GM19099 (cell line): ENCODE results near the gene MTFMT.

ENCODE experiments used
- POLR2A ChIP-seq: IDR thresholded peaks from 3 replicates; pipeline ENCODE4 v1.6.1; 2011; ENCODE audit warnings: low read depth; ENCODE audit not compliant: insufficient read length; ENCODE audit errors: extremely low read depth

Gene MTFMT

DNA sequence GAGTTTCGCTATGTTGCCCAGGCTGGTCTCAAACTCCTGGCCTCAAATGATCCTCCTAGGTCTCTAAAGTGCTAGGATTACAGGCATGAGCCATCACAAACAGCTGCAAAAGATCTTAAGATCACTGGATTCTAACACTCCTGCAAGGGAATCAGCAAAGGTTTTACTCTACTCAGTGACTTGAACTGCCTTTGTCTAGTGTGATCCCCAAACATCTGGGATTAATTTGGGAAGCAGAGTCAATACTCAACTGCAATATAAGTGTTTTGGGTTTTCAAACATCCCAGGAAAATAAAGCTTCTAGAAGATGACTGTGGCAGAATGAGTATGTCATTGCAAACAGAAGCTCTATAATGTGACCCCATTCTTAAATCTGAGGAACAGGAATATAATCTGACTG is 47.0 kb downstream of the MTFMT start:
- no peak for TF ChIP-seq POLR2A

DNA sequence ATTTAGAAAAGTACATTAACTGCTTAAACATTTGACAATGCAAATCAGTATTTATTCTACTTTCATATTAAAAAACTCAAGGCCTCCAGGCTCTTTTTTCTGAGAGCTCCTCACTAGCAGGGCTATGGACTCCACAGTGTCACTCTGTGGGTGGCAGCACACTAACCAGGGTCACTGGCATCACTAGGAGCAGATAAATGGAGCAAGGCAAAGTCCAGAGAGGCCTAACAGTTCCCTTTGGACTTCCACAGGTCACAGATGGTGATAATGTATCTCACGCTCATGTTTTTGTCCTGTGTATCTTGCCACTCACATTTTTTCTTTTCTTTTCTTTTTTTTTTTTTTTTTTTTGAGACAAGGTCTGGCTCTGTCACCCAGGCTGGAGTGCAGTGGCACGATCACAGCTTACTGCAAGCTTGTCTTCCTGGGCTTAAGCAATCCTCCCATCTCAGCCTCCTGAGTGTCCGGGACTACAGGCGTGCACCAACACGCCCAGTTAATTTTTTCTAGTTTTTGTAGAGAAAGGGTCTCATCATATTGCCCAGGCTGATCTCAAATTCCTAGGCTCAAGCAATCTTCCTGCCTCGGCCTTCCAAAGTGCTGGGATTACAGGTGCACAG is 47.5 kb downstream of the MTFMT start:
- no peak for TF ChIP-seq POLR2A

DNA sequence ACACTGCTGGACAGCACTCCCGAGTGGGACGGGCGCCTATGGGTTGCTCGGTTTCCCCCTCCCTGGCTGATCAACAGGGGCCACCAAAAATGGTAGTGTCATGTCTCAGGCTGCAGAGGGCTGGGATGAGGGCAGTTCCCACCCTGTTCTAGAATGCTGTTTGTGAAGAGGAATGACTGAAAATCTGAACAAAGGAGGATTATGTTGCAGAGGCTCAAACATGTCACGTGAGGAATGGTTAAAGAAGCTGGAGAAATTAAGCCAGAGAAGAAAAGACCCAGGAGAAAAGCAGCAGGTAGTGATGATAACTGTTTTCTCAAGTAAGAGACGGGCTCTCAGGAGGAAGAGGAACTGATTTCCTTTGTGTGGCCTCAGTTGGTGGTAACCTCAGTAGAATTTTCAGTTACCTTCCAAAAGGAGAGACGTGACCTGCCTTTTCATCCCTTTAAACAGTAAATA is 50.2 kb downstream of the MTFMT start:
- no peak for TF ChIP-seq POLR2A

DNA sequence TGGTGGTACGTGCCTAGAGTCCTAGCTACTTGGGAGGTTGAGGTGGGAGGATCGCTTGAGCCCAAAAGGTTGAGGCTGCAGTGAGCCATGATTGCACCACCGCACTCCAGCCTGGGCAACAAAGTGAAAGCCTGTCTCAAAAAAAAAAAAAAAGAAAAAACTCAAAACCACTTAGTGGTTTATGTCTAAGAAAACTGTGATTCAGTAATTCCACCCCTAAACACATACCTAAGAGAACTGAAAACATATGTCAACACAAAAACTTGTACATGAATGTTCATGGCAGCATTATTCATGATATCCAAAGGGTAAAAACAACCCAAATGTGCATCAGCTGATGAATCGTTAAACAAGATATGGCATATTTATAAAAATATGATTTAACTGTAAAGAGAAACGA is 54.0 kb downstream of the MTFMT start:
- no peak for TF ChIP-seq POLR2A

DNA sequence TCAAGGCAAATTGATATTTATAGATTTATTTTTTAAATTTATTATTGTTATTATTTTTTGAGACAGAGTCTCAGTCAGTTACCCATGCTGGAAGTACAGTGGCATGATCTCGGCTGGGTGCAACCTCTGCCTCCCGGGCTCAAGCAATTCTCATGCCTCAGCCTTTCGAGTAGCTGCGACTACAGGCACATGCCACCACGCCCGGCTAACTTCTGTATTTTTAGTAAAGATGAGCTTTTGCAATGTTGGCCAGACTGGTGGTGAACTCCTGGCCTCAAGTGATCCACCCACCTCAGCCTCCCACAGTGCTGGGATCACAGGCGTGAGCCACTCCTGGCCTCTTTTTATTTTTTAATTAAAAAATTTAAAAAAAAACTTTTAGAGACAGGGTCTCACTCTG is 58.7 kb downstream of the MTFMT start:
- no peak for TF ChIP-seq POLR2A

DNA sequence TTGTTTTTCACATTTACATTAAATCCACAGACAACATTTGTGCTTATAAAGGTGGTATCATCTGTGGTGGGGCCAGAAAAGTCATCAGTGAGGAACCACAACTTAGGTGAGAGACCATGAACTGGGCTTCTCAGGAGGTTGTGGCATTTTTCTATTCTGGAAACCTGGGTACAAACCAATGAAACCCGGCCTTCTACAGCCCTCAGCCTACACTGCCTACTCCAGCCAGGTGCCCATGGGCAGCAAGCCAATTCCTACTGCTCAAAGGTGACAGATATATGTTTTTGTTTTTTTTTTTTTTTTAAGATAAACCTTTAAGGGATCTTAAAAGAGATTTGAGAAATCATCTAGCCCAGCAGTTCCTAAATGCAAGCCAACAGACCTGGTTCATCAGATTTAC is 60.0 kb downstream of the MTFMT start:
- no peak for TF ChIP-seq POLR2A

DNA sequence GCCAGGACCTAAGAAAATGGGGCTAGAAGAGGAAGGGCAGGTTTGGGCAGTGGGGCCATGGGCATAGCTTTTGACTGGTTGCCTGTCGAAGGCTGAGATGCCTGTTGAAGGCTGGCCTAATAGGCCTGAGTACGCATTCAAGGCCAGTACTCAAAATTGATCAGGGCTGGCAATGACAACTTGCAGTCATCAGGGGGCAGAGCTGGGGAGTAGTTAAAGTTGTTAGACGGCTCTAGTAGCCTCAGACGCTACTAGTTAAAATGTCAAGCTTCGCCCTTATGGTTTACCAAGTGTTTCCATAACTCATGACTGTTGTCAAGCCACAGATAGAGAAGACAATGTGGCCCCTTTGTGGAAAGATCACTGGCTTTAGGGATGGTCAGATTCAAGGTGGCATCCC is 68.4 kb downstream of the MTFMT start:
- no peak for TF ChIP-seq POLR2A

DNA sequence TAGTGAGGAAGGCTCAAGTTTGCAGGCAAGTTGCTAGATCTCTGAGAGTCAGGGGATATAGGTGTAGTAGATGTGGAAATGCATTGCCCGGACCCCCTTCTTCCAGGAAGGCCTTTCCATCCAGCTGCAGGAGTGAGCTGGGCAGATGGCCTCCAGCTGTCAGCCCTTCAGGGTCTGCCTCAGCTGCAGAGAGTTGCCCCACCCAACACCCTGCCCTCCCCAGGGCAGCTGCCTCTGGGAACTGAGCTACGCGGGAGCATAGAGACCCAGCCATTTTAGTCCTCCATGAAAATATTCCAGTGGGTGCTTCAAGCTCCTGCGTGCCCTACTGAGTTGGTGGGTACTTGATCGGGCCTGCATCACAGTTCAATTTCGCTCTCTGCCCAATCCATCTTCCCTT is 69.3 kb downstream of the MTFMT start:
- TF ChIP-seq POLR2A: no peak

DNA sequence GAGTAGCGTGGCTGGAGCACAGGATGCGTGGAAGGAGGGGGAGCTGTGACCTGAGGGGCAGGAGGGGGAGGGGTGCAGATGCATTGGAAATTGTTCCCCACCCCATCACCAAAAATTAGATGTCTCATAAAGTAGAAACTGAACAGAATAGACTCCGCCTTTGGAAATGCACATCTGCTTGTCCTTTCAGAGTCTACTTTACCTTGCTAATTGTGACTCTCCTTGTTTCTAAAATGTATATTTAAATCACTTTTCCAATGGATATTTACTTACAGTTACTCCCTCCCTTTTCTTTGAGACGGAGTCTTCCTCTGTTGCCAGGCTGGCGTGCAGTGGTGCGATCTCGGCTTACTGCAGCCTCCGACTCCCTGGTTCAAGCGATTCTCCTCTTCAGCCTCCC is 70.3 kb downstream of the MTFMT start:
- TF ChIP-seq POLR2A: no peak

DNA sequence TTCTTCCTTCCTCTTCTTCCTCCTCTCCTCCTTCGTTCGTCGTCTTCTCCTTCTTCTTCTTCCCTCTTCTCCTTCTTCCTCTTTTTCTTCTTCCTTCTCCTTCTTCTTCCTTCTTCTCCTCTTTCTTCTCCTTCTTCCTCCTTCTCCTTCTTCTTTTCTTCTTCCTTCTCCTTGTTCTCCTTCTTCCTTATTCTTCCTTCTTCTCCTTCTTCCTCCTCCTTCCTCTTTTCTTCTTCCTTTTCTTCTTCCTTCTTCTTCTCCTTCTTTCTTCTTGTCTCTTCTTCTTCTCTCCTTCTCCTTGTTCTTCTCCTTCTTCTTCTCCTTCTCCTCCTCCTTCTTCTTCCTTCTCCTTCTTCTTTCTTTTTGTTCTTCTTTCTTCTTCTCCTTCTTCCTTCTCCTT is 75.0 kb downstream of the MTFMT start:
- no peak for TF ChIP-seq POLR2A

DNA sequence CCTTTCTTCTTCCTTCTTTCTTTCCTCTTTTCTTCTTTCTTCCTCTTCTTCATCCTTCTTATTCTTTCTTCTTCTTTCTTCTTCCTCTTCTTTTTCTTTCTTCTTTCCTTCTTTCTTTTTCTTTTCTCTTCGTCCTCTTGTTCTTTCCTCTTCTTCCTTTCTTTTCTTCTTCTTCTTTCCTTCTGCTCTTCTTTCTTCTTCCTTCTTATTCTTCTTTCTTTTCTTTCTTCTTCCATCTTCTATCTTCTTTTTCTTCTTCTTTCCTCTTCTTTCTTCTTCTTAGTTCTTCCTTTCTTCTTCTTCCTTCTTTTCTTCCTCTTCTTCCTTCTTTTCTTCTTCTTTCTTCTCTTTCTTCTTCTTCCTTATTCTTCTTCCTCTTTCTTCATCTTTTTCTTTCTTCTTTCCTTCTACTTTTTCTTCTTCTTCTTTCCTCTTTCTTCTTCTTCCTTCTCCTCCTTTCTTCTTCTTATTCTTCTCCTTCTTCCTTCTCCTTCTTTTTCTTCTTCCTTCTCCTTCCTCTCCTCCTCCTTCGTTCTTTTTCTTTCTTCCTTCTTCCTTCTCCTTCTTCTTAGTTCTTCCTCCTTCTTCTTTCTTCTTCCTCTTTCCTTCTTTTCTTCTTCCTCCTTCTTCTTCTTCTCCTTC is 77.5 kb downstream of the MTFMT start:
- TF ChIP-seq POLR2A: no peak
